SK-N-SH treated with all-trans-retinoic acid at 6 μM for 48 hours (cell line): ENCODE data around the gene SKIC3.

ENCODE experiments used
- CSDC2 ChIP-seq: fragments of 250-450 bp; sonication (Bioruptor Pico); IDR thresholded peaks from 2 replicates; pipeline ENCODE4 v1.5.0; 2020; ENCODE audit warnings: mild to moderate bottlenecking, moderate library complexity
- RARB ChIP-seq: fragments of 250-450 bp; sonication (Bioruptor Pico); IDR thresholded peaks from 2 replicates; pipeline ENCODE4 v1.8.0; 2021; ENCODE audit warnings: mild to moderate bottlenecking, moderate library complexity
- TCF4 ChIP-seq: fragments of 250-450 bp; sonication (Bioruptor Pico); IDR thresholded peaks from 2 replicates; pipeline ENCODE4 v1.8.0; 2021; ENCODE audit warnings: mild to moderate bottlenecking, moderate library complexity, borderline replicate concordance
- ZFP3 ChIP-seq: fragments of 250-450 bp; sonication (Bioruptor Pico); IDR thresholded peaks from 2 replicates; pipeline ENCODE4 v1.5.0; 2020; ENCODE audit warnings: mild to moderate bottlenecking, moderate library complexity
- ZNF70 ChIP-seq: fragments of 450-650 bp; formaldehyde crosslinking; IDR thresholded peaks from 2 replicates; pipeline ENCODE4 v1.5.0; 2020; ENCODE audit warnings: mild to moderate bottlenecking, moderate library complexity
- ZNF8 ChIP-seq: fragments of 450-650 bp; formaldehyde crosslinking; IDR thresholded peaks from 2 replicates; pipeline ENCODE4 v1.5.0; 2020; ENCODE audit warnings: mild to moderate bottlenecking, moderate library complexity
- TF ChIP-seq, protein P1 (sequence below): fragments of 250-450 bp; sonication (Bioruptor Pico); IDR thresholded peaks from 2 replicates; pipeline ENCODE4 v1.8.0; 2020; ENCODE audit warnings: mild to moderate bottlenecking, moderate library complexity, borderline replicate concordance
- TF ChIP-seq, protein P2 (sequence below): fragments of 250-450 bp; sonication (Bioruptor Pico); IDR thresholded peaks from 2 replicates; pipeline ENCODE4 v1.5.1; 2020; ENCODE audit warnings: low read depth, mild to moderate bottlenecking, moderate library complexity

GRCh38 chr5:95583992-95584391 lies 29.2 kb upstream of the SKIC3 start:
- TF ChIP-seq ZNF70 (CRISPR knock-in tag): no peak
- TF ChIP-seq, protein P1, sequence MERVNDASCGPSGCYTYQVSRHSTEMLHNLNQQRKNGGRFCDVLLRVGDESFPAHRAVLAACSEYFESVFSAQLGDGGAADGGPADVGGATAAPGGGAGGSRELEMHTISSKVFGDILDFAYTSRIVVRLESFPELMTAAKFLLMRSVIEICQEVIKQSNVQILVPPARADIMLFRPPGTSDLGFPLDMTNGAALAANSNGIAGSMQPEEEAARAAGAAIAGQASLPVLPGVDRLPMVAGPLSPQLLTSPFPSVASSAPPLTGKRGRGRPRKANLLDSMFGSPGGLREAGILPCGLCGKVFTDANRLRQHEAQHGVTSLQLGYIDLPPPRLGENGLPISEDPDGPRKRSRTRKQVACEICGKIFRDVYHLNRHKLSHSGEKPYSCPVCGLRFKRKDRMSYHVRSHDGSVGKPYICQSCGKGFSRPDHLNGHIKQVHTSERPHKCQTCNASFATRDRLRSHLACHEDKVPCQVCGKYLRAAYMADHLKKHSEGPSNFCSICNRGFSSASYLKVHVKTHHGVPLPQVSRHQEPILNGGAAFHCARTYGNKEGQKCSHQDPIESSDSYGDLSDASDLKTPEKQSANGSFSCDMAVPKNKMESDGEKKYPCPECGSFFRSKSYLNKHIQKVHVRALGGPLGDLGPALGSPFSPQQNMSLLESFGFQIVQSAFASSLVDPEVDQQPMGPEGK: no peak
- TF ChIP-seq ZNF8: no peak
- TF ChIP-seq, protein P2, sequence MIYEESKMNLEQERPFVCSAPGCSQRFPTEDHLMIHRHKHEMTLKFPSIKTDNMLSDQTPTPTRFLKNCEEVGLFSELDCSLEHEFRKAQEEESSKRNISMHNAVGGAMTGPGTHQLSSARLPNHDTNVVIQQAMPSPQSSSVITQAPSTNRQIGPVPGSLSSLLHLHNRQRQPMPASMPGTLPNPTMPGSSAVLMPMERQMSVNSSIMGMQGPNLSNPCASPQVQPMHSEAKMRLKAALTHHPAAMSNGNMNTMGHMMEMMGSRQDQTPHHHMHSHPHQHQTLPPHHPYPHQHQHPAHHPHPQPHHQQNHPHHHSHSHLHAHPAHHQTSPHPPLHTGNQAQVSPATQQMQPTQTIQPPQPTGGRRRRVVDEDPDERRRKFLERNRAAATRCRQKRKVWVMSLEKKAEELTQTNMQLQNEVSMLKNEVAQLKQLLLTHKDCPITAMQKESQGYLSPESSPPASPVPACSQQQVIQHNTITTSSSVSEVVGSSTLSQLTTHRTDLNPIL (CRISPR knock-in tag): no peak
- TF ChIP-seq TCF4: no peak
- no peak for TF ChIP-seq CSDC2 (CRISPR knock-in tag)
- no peak for TF ChIP-seq ZFP3 (CRISPR knock-in tag)
- no peak for TF ChIP-seq RARB (CRISPR knock-in tag)
